ENCODE measurements around the gene CADM4.
"Not testable (repeated sequence)": the region's sequence is repeated elsewhere in the genome, so short reads cannot be mapped to it uniquely, and the experiment has no call there.

Gene CADM4

DNA sequence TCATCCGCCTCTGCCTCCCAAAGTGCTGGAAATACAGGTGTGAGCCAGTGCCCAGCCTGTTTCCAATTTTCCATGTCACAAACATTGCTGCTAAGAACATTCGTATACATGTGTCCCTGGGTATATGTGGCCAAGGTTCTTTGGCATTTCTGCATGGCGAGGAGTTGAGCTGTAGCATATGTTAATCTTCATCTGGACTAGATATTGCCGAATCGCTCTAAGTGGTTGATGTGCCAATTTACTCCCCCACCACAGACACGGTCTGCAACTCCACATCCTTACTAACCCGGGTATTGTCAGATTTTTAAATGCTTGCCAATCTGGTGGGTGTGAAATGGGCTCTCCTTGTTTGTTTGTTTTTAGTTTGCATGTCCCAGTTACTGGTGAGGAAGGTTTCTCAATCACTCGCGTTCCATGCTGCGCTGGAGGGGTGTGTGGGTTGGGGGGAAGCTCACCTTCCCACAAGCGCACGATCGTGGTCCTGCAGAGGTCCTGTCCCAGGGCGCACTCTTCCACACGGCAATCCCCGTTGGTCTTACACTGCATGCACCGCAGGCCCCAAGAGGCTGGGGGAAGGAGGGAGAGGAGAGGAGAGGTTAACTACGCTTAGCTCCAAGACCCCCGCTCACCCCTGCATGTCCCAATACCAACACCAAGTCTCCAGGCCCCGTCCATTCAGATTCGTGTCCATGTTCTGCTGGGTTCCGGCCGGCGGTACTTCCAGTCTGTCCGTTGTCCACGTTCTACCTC, 27.7 kb upstream of the CADM4 start:
- in situ Hi-C loops (cut with HindIII; ENCODE audit: low sequenced_read_pairs): loop anchor here (5.0 kb wide), 3 partner anchors 55 to 130 kb away; no protein-coding TSS in a partner anchor

DNA sequence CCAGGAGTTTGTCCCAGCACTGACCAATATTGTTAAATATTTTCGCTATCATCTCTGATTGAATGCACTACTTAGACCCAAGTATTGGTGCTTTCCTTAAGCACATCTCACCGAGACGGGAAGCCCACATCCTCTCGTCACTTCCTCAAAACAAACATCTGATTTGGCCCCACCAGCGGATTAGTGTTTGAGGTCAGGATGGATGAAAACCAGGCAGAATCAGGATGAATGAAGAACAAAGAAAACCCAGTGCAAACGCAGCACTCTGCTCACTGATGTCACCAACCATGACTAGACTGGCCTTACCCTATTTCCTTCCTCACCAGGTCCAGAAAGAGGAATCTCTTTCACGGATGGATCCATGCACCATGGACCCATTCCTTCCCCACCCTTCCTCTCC, 24.4 kb upstream of the CADM4 start:
- in situ Hi-C loops (cut with HindIII; ENCODE audit: low sequenced_read_pairs): no loop called here

DNA sequence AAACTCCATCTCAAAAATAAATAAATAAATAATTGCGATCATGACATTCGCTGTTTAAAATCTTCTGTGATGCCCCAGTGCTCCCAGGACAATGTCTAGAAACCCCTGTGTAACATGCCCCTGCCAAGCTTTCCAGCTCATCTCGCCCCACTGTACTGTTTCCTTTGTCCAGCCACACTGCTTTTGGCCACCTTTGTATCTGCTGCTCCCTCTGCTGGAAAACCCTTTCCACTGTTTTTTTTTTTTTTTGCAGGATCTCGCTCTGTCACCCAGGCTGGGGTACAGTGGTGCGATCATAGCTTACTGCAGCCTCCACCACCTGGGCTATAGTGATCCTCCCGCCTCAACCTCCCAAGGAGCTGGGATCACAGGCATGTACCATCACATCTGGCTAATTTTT, 22.8 kb upstream of the CADM4 start:
- in situ Hi-C loops (cut with HindIII; ENCODE audit: low sequenced_read_pairs): no loop called here

DNA sequence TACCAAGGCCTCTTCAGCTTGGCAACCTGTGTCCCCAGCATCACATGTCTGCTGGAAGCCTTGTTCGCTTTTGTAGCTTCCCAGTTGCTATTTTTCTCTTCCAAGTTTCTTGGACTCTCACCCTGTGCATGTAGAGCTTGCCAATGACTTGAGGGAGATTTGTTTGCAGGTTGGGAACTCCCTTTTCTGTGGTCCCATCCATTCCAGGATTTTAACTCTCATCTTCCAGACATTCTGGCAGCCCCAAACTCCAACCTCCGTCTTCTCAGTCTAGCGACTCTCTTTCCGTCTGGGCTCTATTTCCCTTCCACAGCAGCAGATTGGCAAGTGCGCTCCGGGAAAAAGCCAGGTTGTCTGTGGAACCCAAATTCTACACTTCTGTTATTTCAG, 21.3 kb upstream of the CADM4 start:
- in situ Hi-C loops (cut with HindIII; ENCODE audit: low sequenced_read_pairs): no loop called here

DNA sequence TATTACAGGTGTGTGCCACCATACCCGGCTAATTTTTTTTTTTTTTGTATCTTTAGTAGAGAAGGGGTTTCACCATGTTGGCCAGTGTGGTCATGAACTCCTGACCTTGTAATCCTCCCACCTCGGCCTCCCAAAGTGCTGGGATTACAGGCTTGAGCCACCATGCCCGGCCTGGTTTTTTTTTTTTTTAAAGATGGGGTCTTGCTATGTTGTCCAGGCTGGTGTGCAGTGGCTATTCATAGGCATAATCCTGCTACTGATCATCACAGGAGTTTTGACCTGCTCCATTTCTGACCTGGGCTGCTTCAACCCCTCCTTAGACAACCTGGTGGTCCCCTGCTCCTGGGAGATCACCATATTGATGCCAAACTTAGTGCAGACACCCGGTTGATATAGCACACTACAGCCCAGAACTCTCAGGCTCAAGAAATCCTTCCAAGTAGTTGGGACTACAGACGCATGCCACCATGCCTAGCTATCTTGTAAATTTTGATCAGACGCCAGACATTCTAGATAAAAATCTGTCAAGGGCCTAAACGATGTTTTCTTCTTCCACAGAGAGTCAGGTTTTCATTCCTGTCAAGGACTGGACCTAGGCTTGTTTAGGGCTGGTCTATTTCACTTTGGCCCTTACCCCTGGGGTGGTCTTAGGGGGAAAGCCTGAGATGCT, 20.8 kb upstream of the CADM4 start:
- in situ Hi-C loops (cut with HindIII; ENCODE audit: low sequenced_read_pairs): no loop called here

DNA sequence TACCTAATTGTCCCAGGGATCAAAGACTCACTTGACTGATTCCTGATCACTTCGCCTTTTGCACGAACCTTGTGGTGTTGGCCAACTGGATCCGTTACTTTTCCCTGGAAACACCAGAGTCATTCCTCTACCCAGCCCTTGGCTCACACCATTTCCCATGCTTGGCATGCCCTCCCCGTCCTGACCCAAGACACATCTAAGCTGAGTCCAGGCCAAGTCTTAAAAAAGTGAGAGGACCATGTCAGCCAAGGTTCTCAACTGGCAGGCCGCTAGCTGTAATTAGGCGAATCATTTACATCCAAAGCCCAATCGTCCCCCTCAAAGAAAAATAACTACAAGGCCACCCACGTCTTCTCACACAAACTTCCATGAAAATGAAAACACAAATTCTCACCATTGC, 18.8 kb upstream of the CADM4 start:
- in situ Hi-C loops (cut with HindIII; ENCODE audit: low sequenced_read_pairs): no loop called here

DNA sequence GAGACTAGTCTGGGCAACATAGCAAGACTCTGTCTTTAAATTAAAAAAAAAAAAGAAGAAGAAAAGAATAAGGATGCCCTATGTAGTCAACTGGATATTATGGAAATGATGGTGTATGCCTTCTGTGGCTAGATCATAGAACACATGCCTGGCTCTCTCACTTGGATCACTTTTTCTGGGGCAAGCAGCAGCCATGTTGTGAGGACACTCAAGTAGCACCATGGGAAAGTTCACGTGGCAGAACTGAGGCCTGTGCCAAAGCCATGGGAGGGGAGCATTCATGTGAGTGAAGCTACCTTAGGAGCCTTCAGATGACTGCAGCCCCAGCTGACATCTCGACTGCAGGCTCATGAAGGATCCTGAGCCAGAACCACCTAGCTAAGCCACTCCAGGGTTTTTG, 18.4 kb upstream of the CADM4 start:
- in situ Hi-C loops (cut with HindIII; ENCODE audit: low sequenced_read_pairs): no loop called here

DNA sequence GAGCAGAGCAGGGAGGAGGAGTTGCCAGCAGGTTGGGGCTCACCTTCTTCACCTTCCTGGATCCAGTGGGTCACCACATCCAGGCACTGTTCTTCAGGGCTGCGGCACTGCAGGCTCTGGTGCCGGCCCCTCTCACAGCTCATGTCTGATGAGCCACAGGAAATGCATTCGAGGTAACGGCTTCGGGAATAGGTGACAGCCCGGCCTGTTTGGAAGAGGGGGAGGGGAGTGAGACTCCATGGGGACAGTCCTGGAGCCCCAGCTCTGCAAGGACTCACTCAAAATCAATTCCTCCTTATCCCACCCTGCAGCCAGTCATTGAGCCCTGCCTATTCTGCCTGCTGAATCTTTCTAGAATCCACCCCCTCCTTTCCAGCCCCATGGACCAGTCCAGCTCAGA, 16.8 kb upstream of the CADM4 start:
- in situ Hi-C loops (cut with HindIII; ENCODE audit: low sequenced_read_pairs): no loop called here

DNA sequence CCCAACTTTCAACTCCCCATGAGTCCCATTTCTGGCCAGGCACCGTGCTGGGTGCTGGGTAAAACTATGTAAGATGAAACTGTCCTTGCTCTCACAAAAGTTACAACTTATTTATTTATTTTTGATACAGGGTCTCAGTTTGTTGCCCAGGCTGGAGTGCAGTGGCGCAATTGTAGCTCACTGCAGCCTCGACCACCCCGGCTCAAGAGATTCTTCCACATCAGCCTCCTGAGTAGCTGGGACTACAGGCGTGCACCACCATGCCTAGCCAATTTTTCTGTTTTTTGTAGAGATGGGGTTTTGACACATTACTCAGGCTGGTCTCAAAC, 12.9 kb upstream of the CADM4 start:
- in situ Hi-C loops (cut with HindIII; ENCODE audit: low sequenced_read_pairs): no loop called here

DNA sequence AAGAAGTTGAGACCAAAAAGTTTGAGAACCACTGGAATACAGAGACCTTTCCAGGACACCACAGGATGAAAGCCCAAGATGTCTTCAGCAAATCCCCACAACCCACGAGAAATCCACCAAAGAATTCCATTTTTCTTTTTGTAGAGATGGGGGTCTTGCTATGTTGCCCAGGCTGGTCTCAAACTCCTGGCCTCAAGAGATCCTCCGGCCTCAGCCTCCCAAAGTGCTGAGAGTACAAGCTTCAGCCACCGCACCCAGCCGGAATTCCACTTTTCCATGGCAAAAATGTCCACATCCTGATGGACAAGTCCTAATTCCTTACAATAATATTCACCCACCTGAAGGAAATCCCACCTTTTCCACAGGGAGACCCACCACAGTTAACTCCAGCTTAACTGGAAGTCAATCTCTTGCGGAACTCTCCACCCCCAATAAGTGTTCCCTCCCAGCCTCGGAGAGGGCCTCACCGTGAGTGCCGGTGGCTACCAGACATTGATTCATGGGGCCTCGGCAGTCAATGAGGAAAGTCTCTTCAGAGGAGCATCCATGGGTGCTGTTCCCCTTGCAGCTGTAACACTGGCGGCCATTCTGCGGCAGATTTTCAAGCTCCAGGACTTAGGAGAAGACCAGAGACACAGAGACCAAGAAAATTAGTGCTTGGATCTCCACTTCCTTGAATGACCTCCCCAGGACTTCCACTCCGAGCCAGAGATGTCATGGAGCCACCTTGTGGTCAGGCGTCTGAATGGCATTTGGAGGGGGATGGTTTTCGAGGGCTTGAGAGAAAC, 12.3 kb upstream of the CADM4 start:
- in situ Hi-C loops (cut with HindIII; ENCODE audit: low sequenced_read_pairs): no loop called here

DNA sequence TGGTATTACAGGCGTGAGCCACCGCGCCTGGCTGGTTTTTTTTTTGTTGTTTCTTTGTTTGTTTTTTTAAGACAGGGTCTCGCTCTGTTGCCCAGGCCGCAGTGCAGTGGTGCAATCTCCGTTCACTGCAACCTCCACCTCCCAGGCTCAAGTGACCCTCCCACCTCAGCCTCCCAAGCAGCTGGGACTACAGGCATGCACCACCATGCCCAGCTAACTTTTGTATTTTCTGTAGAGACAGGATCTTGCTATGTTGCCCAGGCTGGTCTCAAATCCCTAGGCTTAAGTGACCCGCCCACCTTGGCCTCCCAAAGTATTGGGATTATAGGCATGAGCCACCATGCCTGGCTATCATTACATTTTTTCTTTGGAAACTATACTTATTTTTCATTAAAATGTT, 10.6 kb upstream of the CADM4 start:
- in situ Hi-C loops (cut with HindIII; ENCODE audit: low sequenced_read_pairs): not testable (repeated sequence)

DNA sequence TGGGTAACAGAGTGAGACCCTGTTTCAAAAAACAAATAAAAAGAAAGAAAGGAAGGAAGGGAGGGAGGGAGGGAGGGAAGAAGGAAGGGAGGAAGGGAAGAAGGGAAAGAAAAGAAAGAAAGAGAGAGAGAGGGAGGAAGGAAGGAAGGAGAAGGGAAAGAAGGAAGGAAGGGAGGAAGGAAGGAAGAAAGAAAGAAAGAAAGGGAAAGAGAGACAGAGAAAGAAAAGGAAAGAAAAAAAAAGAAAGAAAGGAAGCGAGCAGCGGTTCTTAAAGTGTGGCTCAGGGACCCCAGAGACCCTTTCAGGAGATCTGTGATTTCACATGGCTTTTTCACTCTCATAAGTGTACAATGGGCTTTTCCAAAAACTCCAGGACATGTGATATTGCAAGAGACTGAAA, 9.9 kb upstream of the CADM4 start:
- in situ Hi-C loops (cut with HindIII; ENCODE audit: low sequenced_read_pairs): no loop called here

DNA sequence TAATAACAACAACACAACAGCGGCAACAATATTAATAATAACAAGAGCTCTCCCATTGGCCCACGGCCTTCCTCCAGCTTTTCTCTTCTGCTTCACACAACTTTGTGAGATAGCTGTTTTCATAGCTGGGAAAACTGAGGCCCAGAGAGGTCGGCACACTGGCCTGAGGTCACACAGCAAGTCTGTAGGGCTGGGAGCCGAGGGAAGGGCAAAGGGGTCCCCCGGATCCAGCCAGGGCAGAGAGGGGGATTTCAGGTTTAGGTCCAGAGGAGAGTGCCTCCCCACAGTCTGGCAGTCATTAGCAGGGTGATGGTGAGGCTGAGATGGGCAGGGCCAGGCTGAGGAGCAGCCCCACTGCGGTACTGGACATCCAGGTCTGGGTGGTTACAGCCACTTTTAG, 9.0 kb upstream of the CADM4 start:
- in situ Hi-C loops (cut with HindIII; ENCODE audit: low sequenced_read_pairs): no loop called here

DNA sequence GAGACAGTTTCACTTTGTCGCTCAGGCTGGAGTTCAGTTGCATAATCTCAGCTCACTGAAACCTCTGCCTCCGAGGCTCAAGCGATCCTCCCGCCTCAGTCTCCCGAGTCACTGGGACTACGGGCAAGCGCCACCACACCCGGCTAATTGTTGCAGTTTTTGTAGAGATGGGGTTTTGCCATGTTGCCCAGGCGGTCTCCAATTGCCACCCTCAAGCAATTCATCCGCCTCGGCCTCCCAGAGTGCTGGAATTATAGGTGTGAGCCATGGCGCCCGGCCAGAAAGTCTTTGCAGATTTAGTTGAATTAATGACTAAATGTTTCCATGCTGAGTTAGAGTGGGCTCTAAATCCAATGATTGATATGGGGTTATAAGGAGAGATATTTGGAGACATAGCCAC, 4.5 kb upstream of the CADM4 start:
- in situ Hi-C loops (cut with HindIII; ENCODE audit: low sequenced_read_pairs): no loop called here

DNA sequence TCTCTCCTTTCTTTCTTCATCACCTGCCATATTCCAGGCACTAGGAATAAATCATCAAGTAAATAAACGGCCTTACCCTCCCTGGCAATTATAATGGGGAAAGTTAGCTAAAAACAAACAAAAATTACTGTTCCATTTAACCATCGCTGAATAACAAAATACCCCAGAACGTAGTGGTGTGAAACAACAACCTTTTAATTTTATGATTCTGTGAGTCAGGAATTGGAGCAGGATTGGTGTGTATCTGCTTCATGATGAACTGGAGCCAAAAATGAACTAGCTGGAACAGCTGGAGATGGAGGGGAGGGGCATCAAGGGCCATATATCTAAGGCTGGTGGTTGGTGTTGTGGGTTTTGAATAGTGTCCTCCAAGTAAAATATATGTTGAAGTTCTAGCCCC, 3.7 kb upstream of the CADM4 start:
- in situ Hi-C loops (cut with HindIII; ENCODE audit: low sequenced_read_pairs): no loop called here

DNA sequence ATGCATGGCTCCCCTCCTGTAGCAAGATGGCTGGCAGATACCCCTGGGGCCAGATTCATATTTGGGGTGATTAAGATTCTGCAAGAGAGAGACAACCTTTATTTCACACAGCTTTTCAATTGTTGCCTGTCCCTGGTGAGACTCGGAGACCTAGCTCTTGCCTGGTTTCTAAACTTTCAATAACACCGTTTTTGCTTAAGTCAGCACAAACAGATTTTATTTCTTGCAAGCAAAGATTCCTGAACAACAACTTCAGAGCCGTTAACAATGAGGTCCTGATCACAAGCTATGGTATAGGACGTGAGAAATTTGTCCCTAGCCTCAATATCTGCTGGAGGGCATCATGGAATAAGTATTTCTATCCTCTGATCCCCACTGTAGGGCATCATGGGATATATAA, 2.9 kb upstream of the CADM4 start:
- in situ Hi-C loops (cut with HindIII; ENCODE audit: low sequenced_read_pairs): no loop called here

DNA sequence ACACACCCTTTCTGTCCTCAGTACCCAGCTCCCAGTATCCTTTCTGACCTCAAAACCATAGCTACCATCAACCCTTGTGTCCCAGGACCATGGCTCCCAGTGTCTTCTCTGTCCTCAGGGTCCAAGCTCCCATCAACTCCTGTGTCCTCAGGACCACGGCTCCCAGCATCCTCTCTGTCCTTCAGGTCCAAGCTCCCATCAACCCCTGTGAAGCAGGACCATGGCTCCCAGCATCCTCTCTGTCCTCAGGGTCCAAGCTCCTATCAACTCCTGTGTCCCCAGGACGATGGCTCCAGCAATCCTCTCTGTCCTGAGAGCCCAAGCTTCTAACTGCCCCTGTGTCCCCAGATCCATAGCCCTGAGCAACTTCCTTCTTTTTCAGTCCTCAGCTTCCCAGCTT, 1.7 kb upstream of the CADM4 start:
- in situ Hi-C loops (cut with HindIII; ENCODE audit: low sequenced_read_pairs): no loop called here

DNA sequence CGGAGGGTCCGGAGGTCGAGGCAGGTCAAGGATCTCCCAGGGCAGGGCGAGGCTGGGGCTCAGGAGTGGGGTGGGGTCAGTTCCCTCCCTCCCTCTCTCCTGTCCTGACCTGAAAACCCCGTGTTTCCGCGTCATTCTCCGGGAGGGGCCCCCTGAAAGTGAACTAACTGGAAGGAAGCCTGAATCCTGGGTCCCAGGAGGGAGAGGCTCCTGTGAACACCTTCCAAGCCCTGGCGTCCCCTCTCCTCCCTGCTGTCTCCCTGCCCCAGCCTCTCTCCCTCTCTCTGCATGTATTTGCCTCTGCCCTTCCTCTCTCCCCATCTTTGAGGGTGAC, 741 bp upstream of the CADM4 start:
- in situ Hi-C loops (cut with HindIII; ENCODE audit: low sequenced_read_pairs): no loop called here

DNA sequence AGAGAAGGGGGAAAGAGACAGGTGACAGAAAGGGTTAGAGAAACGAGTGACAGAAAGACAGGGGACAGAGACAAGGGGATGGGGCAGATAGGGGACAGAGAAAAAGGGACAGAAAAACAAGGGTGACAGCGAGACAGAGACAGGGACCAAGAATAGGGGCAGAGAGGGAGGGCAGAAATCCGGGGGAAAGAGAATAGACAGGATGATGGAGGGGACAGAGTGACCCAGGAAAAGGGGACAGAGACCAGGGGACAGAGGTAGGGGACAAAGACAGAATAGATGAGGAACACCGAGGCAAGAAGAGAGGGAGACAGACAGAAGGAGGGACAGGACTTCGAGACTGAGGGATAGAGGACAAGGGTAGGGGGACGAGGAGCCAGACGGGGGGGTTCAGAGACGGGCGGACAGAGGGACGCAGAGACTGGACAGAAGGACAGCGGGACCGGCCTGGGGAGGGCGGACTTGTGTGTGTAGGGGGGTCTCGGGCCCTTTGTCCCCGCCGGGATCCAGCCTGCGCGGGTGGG, 593 bp downstream of the CADM4 start:
- in situ Hi-C loops (cut with HindIII; ENCODE audit: low sequenced_read_pairs): no loop called here

DNA sequence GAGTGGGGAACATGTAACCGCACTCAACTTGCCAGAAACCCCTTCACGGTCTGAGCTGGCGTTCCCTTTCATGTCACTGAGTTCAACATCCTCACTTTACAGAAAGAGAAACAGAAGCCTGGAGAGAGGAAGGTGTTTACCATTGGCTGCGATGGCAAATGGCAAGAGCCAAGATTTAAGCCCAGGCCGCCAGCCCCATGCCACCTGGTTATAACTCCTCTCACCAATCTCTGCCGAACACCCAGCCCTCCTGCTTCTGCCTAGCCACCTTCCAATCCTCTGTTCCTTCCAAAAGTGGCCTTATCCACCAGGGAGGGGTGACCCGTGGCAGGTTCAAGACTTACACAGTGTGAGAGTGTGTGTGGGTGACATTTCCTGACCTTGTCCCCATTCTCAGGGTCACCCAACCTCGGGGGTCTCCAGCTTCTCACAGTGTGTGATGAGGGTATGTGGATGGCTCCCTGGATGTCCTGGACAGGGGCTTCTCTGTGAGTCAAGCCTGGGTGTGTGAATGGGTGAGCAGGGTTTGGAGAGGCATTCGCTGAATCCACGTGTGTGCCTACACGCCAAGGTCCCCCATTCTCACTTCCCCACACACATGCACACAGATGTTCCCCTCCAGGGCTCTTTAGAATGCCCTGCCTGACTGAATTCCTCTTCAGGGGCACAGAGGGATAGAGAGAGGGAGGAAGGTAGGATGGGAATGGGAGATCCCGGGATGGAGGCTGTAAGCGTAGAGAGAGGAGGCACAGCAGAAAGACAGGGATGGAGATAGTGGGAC, 1.2 kb downstream of the CADM4 start:
- in situ Hi-C loops (cut with HindIII; ENCODE audit: low sequenced_read_pairs): no loop called here

DNA sequence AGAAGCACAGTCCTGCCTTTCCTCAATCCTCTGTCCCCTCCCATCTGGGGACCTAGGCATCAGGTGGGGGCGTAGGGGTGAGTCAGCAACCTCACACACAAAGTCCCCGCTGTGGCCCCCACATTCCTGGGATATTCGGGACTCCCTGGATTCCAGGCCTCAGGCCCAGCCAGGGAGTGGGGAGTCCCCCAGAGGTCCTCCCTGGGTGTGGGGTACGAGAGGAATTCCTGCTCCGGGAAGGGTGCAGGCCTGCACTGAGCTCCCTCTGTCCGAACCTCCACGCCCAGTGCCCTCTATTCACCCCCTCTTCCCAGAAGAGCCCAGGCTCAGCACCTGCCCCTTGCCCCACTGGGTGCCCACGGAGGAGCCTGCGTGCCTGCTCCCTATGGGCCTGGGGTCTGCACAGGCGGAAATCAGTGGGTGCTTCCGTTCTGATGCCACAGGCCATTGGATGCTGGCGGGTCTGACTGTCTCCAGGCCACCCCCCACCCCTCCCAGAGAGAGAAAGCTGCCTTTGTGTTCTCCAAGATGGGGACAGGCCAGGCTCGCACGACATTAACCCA, 3.4 kb downstream of the CADM4 start:
- in situ Hi-C loops (cut with HindIII; ENCODE audit: low sequenced_read_pairs): no loop called here

Data from endothelial cell of hepatic sinusoid (primary cell).